Measurements from ENCODE around the gene FOXN3. TPM values are rescaled to one million over a fixed set of nuclear protein-coding genes. Genes with fewer than 3 reads are reported as not detected.

Gene FOXN3
- total and polyA plus RNA-seq, 2 donors (not counting 3 experiments of a cell fraction or from before 2014, with no cell fraction given) = 16.9 to 41.8 TPM

- Histone ChIP-seq H4K20me1 (replicated peaks; ENCODE audit: control insufficient read depth, extremely low read depth, insufficient read depth, low read length) (no peaks in the 10 kb centered on the region), H3K4me2 (ENCODE audit: insufficient read depth, low read length) (no peak overlapping the region), H3K27ac (ENCODE audit: insufficient read depth, low read depth, low read length) (no peak overlapping the region), H3K9me3 (replicated peaks; ENCODE audit: control insufficient read depth, insufficient read depth, low read length) (no peaks in the 10 kb centered on the region), H2AFZ (ENCODE audit: low read depth, low read length) (no peak overlapping the region), H3K36me3 (ENCODE audit: control insufficient read depth in 2 of 2, extremely low read depth in 1 of 2, insufficient read depth in 2 of 2, low read length in 2 of 2) (no peaks in the 10 kb centered on the region), H3K9me1 (replicated peaks; ENCODE audit: control insufficient read depth, extremely low read depth, insufficient read depth, low read length) (no peaks in the 10 kb centered on the region), H3K9ac (replicated peaks; ENCODE audit: extremely low read depth, insufficient read depth, low read length) (no peak overlapping the region), H3K4me1 (ENCODE audit: control insufficient read depth, extremely low read depth, insufficient read depth, low read length) (no peaks in the 10 kb centered on the region), H3K4me3 (replicated peaks in 1 of 3; ENCODE audit: insufficient read depth in 1 of 3, low read depth in 1 of 3, low read length in 3 of 3) (no peak overlapping the region), H3K27me3 (ENCODE audit: control insufficient read depth in 2 of 2, insufficient read depth in 2 of 2, low read length in 2 of 2) (no peaks in the 10 kb centered on the region), H3K79me2 (ENCODE audit: control insufficient read depth, insufficient read depth, low read length) (no peaks in the 10 kb centered on the region)
- DNase-seq (ENCODE audit: low read depth, low spot score) (no peak), FAIRE-seq (no peak)
- TF ChIP-seq POLR2A (IDR thresholded peaks at IDR 0.05; ENCODE audit: low read depth, low read length) (no peak), CTCF (IDR thresholded peaks at IDR 0.05; ENCODE audit: extremely low read depth in 1 of 2, insufficient read depth in 1 of 2, low read depth in 1 of 2, low read length in 2 of 2) (no peak), GATA2 (IDR thresholded peaks at IDR 0.05; ENCODE audit: insufficient read depth, insufficient read length, low read depth, low read length) (no peak), MAX (IDR thresholded peaks at IDR 0.05; ENCODE audit: insufficient read depth, insufficient read length) (no peak), EZH2 (IDR thresholded peaks at IDR 0.05; ENCODE audit: borderline replicate concordance, low read depth, low read length, severe bottlenecking) (no peak), JUN (IDR thresholded peaks at IDR 0.05; ENCODE audit: borderline replicate concordance, insufficient read depth, insufficient read length, low read depth) (no peak), FOS (IDR thresholded peaks at IDR 0.05; ENCODE audit: borderline replicate concordance, insufficient read depth, low read length) (no peak), MYC (IDR thresholded peaks at IDR 0.05; ENCODE audit: low read depth, low read length) (no peak), POLR2AphosphoS5 (IDR thresholded peaks at IDR 0.05; ENCODE audit: insufficient read depth, low read depth, low read length) (no peak)
- no TSS peak for BruUV-seq (replicated peaks)
- ChIA-PET CTCF (no interaction called here), POLR2A (no interaction called here)
- dilution Hi-C loops (cut with MboI; ENCODE audit: extremely low pct_ligation_motif_present, low sequenced_read_pairs) (no loop called here), intact Hi-C loops (cut with micrococcal nuclease) (no loop called here)
Observed at GRCh38 chr14:89270439-89271227, 146.4 kb downstream of the FOXN3 start.
